ENCODE results near the gene PSD2. TPM values are rescaled to one million over a fixed set of nuclear protein-coding genes. Genes with fewer than 3 reads are reported as not detected.

The PSD2 gene
- total RNA-seq, result under 1 TPM in 3 of 6 experiments, not detected in 3; 0.04 to 0.07 (median 0.07) TPM
- long read RNA-seq, result 0 reads

DNA sequence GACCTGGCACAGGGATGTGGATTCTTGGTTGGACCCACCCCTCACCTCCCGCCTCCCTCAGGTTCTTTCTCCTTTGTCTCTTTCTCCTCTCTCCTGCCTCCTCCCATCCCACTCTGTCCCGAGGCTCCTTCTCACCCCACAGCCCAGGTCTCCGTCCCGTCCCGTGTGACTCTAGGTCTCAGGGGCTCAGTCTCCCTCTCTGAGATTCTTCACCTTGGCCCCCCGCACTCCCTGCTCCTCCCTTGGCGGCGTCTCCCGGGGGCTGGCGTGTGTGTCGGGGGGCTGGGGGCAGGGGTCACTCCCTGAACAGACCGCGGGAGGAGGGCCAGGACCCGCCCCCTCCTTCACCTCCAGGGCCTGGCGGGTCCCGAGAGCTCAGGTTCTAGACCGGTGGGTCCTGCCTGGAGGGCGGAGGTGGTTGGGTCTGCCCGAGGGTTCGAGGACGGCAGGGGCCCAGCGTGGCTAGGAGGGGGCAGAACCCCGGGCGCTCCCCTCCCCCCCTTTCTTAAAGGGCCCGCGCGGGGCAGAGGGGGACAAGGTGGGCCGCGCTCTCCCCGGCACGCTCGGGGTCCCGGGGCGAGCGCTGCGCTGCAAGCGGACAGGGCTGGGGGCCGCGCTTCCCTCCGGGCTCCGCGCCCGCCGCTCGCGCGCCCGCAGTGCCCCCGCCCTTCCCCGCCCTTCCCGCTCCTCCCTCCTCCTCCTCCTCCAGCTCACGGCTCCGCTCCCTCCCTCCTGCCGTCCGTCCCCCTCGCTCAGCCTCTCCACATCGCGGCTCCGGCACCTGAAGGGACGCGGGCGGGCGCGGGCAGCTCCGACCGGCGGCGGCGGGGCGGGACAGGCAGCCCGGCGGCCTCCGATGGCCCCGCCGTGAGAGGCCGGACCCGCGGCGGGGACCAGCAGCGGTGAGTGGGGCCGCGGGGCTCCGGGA, at the start of gene PSD2:
Gene PSD2, plus strand, starts transcription at position 735 of the 928 bp plus-strand sequence. CDS start 13,633 bp downstream, outside the sequence.
- intact Hi-C loops (cut with DNase I), result no loop called here
- ATAC-seq (peak in 1 of 4 donors; percentile 16), DNase-seq (no peak)
- TF ChIP-seq, protein P1, sequence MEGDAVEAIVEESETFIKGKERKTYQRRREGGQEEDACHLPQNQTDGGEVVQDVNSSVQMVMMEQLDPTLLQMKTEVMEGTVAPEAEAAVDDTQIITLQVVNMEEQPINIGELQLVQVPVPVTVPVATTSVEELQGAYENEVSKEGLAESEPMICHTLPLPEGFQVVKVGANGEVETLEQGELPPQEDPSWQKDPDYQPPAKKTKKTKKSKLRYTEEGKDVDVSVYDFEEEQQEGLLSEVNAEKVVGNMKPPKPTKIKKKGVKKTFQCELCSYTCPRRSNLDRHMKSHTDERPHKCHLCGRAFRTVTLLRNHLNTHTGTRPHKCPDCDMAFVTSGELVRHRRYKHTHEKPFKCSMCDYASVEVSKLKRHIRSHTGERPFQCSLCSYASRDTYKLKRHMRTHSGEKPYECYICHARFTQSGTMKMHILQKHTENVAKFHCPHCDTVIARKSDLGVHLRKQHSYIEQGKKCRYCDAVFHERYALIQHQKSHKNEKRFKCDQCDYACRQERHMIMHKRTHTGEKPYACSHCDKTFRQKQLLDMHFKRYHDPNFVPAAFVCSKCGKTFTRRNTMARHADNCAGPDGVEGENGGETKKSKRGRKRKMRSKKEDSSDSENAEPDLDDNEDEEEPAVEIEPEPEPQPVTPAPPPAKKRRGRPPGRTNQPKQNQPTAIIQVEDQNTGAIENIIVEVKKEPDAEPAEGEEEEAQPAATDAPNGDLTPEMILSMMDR (IDR thresholded peaks at IDR 0.05), result no peak
- TF ChIP-seq POLR2A (IDR thresholded peaks at IDR 0.05), result no peak
- H3K27me3 ChIP-seq, result peaks cover 0 to 11% of the 10 kb centered on the region in 2 donors
- H3K4me3 ChIP-seq, result peak within 1 kb of the TSS; percentile 9 to 24 (median 11)
- no peak within 1 kb of the TSS for H3K27ac ChIP-seq
- 7% methylated on average over 33 of the region's 83 CpGs for WGBS (ENCODE audit: insufficient coverage, low coverage, low lambda C conversion rate, missing lambda C conversion rate)
- H3K9me3 ChIP-seq, result no peaks in the 10 kb centered on the region
- no peaks in the 10 kb centered on the region for H3K4me1 ChIP-seq
- no peaks in the 10 kb centered on the region for H3K36me3 ChIP-seq

DNA sequence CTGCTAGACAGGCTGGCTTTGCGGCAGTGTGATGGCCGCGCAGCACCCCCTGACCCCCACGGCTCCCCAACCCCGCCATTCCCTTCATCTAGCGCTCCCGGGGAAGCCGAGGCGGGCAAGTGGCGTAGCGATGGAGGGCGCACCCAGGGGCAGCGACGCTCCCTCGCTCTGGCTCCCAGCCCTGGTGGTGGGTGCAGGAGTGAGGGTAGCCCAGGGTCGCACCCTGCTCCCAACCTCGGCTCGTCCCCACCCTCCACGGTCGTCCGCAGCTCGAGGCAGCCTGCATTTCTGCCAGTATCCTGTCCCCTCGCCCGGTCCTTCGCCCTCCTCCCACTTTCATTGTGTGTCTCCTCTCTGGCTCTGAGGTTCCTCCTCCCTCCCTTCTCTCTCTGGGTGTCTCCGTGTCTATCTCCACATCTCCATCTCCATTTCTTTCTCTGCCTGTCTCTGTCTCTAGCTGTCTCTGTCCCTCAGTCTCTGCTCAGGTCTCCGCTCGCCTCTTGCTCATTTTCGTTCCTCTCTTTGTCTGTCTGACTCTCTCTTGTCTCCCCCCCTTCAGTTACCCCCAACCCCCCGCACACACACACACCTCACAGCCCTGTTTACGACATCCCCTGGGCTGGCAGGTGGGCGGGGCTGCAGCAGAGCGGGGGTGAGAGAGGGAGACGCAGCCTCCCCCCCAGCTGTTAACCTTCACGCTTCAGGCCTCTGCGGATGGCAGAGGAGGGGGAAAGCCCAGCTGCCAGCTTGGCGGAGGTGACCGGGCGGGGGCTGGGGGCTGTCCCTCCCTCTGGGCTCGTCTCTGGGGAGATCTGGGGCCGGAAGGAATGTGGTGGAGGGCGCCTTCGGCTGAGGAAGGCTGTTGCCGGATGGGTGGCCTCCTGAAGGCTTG, 48.7 kb upstream of the PSD2 start:
- Histone ChIP-seq H3K9me3 (no peaks in the 10 kb centered on the region), H3K27me3 (no peaks in the 10 kb centered on the region), H3K4me1 (peaks cover 0 to 19% (median 8%) of the 10 kb centered on the region in 4 donors), H3K27ac (no peak overlapping the region), H3K4me3 (peak overlapping the region; percentile 10 to 44 (median 42)), H3K36me3 (no peaks in the 10 kb centered on the region)
- ATAC-seq, result peak; percentile 20 to 44 (median 34)
- TF ChIP-seq, protein P1 (IDR thresholded peaks at IDR 0.05), result no peak
- no peak for TF ChIP-seq POLR2A (IDR thresholded peaks at IDR 0.05)
- peak in 1 of 3 donors; percentile 61 for DNase-seq
- intact Hi-C loops (cut with DNase I), result no loop called here
- WGBS (ENCODE audit: insufficient coverage, low coverage, low lambda C conversion rate, missing lambda C conversion rate), result 8% methylated on average over 20 of the region's 44 CpGs

DNA sequence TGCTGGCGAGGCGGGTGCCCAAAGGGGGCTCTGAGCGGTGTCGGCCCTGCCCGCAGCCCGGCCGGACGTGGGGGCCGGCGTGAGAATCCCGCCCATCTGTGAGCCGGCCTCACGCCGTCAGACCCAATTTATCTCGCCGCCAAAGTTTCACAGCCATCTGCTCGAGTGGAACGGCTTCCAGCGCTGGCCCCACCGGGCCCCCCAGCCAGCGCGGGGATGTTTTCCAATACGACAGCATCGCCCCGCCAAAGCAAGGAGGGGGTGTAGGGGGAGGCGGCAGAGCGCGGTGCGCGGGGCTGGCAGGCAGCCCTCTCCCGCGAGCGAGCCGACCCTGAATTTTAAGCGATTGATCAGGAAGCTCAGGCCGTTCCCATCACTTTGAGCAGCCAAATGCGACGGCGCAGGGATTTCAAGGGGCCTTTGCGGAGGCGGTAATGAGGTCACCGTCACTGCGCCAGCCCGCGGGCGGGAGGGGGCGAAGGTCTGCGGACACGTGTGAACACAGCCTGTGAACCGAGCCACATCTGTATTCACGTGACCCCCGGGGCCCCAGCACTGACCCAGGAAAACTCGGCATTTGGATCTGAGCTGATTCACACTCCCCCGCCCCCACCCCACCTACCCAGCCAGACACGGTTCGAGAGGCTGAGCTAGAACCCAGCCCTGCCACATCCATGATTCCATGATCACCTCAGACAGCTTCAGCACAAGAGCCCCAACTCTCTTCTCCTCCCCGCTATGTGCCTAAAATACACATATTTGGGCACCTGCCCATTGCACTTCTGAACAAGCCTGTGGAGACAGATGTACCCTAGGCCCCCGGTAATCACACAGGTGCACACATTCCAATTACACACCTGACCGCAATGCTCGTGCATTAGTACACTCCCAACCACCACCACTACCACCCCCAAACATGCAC, 47.8 kb upstream of the PSD2 start:
- peak overlapping the region; percentile 10 to 44 (median 42) for H3K4me3 ChIP-seq
- TF ChIP-seq POLR2A (IDR thresholded peaks at IDR 0.05), result peak; percentile 76
- TF ChIP-seq, protein P1 (IDR thresholded peaks at IDR 0.05), result no peak
- H3K36me3 ChIP-seq, result no peaks in the 10 kb centered on the region
- H3K4me1 ChIP-seq, result peaks cover 0 to 19% (median 8%) of the 10 kb centered on the region in 4 donors
- no peaks in the 10 kb centered on the region for H3K27me3 ChIP-seq
- no peak overlapping the region for H3K27ac ChIP-seq
- intact Hi-C loops (cut with DNase I), result no loop called here
- peak; percentile 76 to 80 (median 77) for ATAC-seq
- WGBS (ENCODE audit: insufficient coverage, low coverage, low lambda C conversion rate, missing lambda C conversion rate), result 8% methylated on average over 20 of the region's 60 CpGs
- H3K9me3 ChIP-seq, result no peaks in the 10 kb centered on the region
- DNase-seq, result peak; percentile 85 to 88 (median 85)

DNA sequence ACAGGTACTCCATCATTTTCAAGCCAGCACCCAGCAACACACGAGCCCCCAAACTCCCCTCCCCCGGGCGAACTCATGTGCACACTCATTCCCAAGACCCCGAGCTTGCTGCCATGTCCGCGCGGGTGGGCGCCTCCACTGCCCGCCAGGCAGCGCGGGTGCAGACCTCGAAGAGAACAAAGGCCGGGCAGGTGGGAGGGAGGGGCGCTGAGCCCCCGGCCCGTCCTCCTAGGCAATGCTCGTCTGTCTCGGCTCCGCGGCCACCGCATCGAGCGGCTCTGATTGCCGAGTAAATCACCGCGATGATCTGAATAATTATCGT, 47.1 kb upstream of the PSD2 start:
- Histone ChIP-seq H3K4me1 (peaks cover 0 to 19% (median 8%) of the 10 kb centered on the region in 4 donors), H3K4me3 (no peak overlapping the region), H3K27me3 (no peaks in the 10 kb centered on the region), H3K36me3 (no peaks in the 10 kb centered on the region), H3K9me3 (no peaks in the 10 kb centered on the region), H3K27ac (no peak overlapping the region)
- DNase-seq, result no peak
- no peak for ATAC-seq
- TF ChIP-seq, protein P1 (IDR thresholded peaks at IDR 0.05), result no peak
- no peak for TF ChIP-seq POLR2A (IDR thresholded peaks at IDR 0.05)
- intact Hi-C loops (cut with DNase I), result no loop called here
- WGBS (ENCODE audit: insufficient coverage, low coverage, low lambda C conversion rate, missing lambda C conversion rate), result 49% methylated on average over 23 of the region's 27 CpGs

All from right lobe of liver (tissue), 6 donors.